Measurements from ENCODE around the gene APLP2.

GRCh38 chr11:130128626-130129025, 58.9 kb downstream of the APLP2 start:
- TF ChIP-seq POLR2AphosphoS5 (IDR thresholded peaks at IDR 0.05), result no peak
- TF ChIP-seq CTCF (IDR thresholded peaks at IDR 0.05), result no peak
